Measurements from ENCODE around the gene UGT1A9. TPM values are rescaled to one million over a fixed set of nuclear protein-coding genes. Genes with fewer than 3 reads are reported as not detected.

The UGT1A9 gene
- total and polyA plus RNA-seq, 10 of the 15 experiments (the other 5 are each of a cell fraction or from before 2014, with no cell fraction given), result 0.07 TPM; not detected in 9

DNA sequence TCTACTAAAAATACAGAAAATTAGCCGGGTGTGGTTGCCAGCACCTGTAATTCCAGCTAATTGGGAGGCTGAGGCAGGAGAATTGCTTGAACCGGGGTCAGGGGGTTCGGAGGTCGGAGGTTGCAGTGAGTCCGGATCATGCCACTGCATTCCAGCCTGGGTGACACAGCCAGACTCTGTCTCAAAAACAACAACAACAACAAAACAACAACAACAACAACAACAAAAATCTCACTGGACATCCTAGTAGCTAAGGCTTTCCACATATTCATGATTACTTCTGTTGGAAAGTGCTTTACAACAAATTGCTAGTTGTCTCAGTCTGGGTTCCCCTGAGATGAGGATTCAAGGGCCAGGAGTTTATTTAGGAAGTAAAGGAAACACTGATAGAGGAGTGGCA is 102.2 kb downstream of the UGT1A9 start:
- 48% methylated on average over 5 of the region's 5 CpGs for WGBS (ENCODE audit: insufficient coverage, insufficient replicate concordance, low lambda C conversion rate, missing lambda C conversion rate)

More for the DNA sequence above, 102.2 kb downstream of the UGT1A9 start:
- no TSS peak for BruUV-seq (replicated peaks)
- RAD21 ChIA-PET (ENCODE audit: unreplicated experiment), result no interaction called here
- intact Hi-C loops (cut with micrococcal nuclease; ENCODE audit: unreplicated experiment), result no loop called here
- POLR2A ChIA-PET, result no interaction called here
- Histone ChIP-seq H4K20me1 (ENCODE audit: control insufficient read depth, insufficient read depth) (no peaks in the 10 kb centered on the region), H2AFZ (ENCODE audit: control insufficient read depth, low read depth, low read length) (no peak overlapping the region), H3K27ac (ENCODE audit: control insufficient read depth, insufficient read depth) (no peak overlapping the region), H3K9me3 (replicated peaks; ENCODE audit: control insufficient read depth, insufficient read depth, low read length) (no peaks in the 10 kb centered on the region; the same call in 2 of the 3 replicates), H3K36me3 (ENCODE audit: control insufficient read depth in 2 of 2, insufficient read depth in 2 of 2, low read length in 1 of 2) (no peaks in the 10 kb centered on the region), H3K9ac (ENCODE audit: control insufficient read depth, insufficient read depth, low read length) (no peak overlapping the region), H3K79me2 (ENCODE audit: control insufficient read depth, insufficient read depth, low read length) (no peaks in the 10 kb centered on the region), H3K4me1 (ENCODE audit: control insufficient read depth, insufficient read depth, low read length) (no peaks in the 10 kb centered on the region), H3K27me3 (replicated peaks in 1 of 2; ENCODE audit: control insufficient read depth in 2 of 2, insufficient read depth in 2 of 2, low read length in 1 of 2) (no peaks in the 10 kb centered on the region), H3K4me2 (ENCODE audit: control insufficient read depth, insufficient read depth) (no peak overlapping the region), H3K4me3 (no peak overlapping the region)
- DNase-seq (ENCODE audit: low read depth, low spot score), result no peak
- SMC1A ChIA-PET (ENCODE audit: uncharacterized antibody, unreplicated experiment), result no interaction called here
- CTCF ChIA-PET, result no interaction called here
- in situ Hi-C loops (cut with MboI), result no loop called here
- no peak for TF ChIP-seq SKIL (IDR thresholded peaks at IDR 0.05; ENCODE audit: low read depth, poor library complexity, severe bottlenecking)
- no peak for TF ChIP-seq SMAD5 (IDR thresholded peaks at IDR 0.05; ENCODE audit: low read depth)
- TF ChIP-seq CEBPB (IDR thresholded peaks at IDR 0.05; ENCODE audit: borderline replicate concordance in 1 of 2, low read depth in 2 of 2, low read length in 2 of 2), result no peak
- TF ChIP-seq PAX8 (IDR thresholded peaks at IDR 0.05), result no peak
- no peak for TF ChIP-seq EGR1 (IDR thresholded peaks at IDR 0.05; ENCODE audit: borderline replicate concordance in 1 of 2, low read depth in 2 of 2, low read length in 2 of 2)
- TF ChIP-seq JUND (IDR thresholded peaks at IDR 0.05; ENCODE audit: low read depth, low read length), result no peak
- no peak for TF ChIP-seq ZNF622 (IDR thresholded peaks at IDR 0.05)
- TF ChIP-seq, protein P1, sequence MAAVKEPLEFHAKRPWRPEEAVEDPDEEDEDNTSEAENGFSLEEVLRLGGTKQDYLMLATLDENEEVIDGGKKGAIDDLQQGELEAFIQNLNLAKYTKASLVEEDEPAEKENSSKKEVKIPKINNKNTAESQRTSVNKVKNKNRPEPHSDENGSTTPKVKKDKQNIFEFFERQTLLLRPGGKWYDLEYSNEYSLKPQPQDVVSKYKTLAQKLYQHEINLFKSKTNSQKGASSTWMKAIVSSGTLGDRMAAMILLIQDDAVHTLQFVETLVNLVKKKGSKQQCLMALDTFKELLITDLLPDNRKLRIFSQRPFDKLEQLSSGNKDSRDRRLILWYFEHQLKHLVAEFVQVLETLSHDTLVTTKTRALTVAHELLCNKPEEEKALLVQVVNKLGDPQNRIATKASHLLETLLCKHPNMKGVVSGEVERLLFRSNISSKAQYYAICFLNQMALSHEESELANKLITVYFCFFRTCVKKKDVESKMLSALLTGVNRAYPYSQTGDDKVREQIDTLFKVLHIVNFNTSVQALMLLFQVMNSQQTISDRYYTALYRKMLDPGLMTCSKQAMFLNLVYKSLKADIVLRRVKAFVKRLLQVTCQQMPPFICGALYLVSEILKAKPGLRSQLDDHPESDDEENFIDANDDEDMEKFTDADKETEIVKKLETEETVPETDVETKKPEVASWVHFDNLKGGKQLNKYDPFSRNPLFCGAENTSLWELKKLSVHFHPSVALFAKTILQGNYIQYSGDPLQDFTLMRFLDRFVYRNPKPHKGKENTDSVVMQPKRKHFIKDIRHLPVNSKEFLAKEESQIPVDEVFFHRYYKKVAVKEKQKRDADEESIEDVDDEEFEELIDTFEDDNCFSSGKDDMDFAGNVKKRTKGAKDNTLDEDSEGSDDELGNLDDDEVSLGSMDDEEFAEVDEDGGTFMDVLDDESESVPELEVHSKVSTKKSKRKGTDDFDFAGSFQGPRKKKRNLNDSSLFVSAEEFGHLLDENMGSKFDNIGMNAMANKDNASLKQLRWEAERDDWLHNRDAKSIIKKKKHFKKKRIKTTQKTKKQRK (IDR thresholded peaks at IDR 0.05; ENCODE audit: low read depth, low read length), result no peak
- TF ChIP-seq TAF1 (IDR thresholded peaks at IDR 0.05; ENCODE audit: borderline replicate concordance, low read depth, low read length), result no peak
- no peak for TF ChIP-seq HDGF (IDR thresholded peaks at IDR 0.05)
- TF ChIP-seq CBFB (IDR thresholded peaks at IDR 0.05; ENCODE audit: low read depth), result no peak
- TF ChIP-seq SMARCA5 (IDR thresholded peaks at IDR 0.05), result no peak
- no peak for TF ChIP-seq BHLHE40 (IDR thresholded peaks at IDR 0.05; ENCODE audit: borderline replicate concordance in 1 of 2, low read depth in 2 of 2, low read length in 1 of 2)
- no peak for TF ChIP-seq MXI1 (IDR thresholded peaks at IDR 0.05; ENCODE audit: low read depth, low read length)
- ATAC-seq, result no peak
- no peak for FAIRE-seq
